Liver (tissue), 9 donors: ENCODE results near the gene SNRNP70. TPM values are rescaled to one million over a fixed set of nuclear protein-coding genes. Genes with fewer than 3 reads are reported as not detected.

Experiments used
- DNase-seq: peaks from one replicate; pipeline ENCODE4 v3.0.0-alpha.2; 2017; ENCODE audit warnings: low spot score
- H3K27ac ChIP-seq, 2 donors: one replicate each; pipeline ENCODE4 v1.7.0; 2013; ENCODE audit warnings: inconsistent platforms in 2 of 2, low read length in 2 of 2, control low read depth in 1 of 2, low read depth in 1 of 2, mild to moderate bottlenecking in 1 of 2
- H3K27me3 ChIP-seq, 4 donors: one replicate each; pipeline versions ENCODE4 v1.6.1 to v1.7.0; 2013; ENCODE audit warnings: low read length in 3 of 4, inconsistent platforms in 1 of 4, mild to moderate bottlenecking in 1 of 4, moderate library complexity in 1 of 4; ENCODE audit not compliant: control insufficient read depth in 4 of 4, insufficient read depth in 4 of 4
- H3K36me3 ChIP-seq, 4 donors: one replicate each; pipeline versions ENCODE4 v1.6.1 to v1.7.0; 2013; ENCODE audit warnings: low read length in 3 of 4, mild to moderate bottlenecking in 3 of 4, low read depth in 1 of 4, moderate library complexity in 1 of 4; ENCODE audit not compliant: control insufficient read depth in 4 of 4, insufficient read depth in 3 of 4
- H3K4me1 ChIP-seq, 4 donors: one replicate each; pipeline versions ENCODE4 v1.6.1 to v1.7.0; 2013; ENCODE audit warnings: low read length in 3 of 4, mild to moderate bottlenecking in 3 of 4, moderate library complexity in 1 of 4; ENCODE audit not compliant: control insufficient read depth in 4 of 4, insufficient read depth in 4 of 4
- H3K4me3 ChIP-seq, 3 donors: one replicate each; pipeline versions ENCODE4 v1.6.1 to v1.7.0; 2013; ENCODE audit warnings: low read length in 3 of 3, control low read depth in 1 of 3, low read depth in 1 of 3, mild to moderate bottlenecking in 1 of 3
- H3K9ac ChIP-seq, 2 donors: one replicate each; pipeline ENCODE4 v1.7.0; 2013; ENCODE audit warnings: low read length in 2 of 2, mild to moderate bottlenecking in 2 of 2, moderate library complexity in 2 of 2, control low read depth in 1 of 2, low read depth in 1 of 2
- H3K9me3 ChIP-seq, 4 donors: one replicate each; pipeline versions ENCODE4 v1.6.1 to v1.7.0; 2013; ENCODE audit warnings: low read length in 3 of 4; ENCODE audit not compliant: control insufficient read depth in 4 of 4
- ATF3 ChIP-seq: IDR thresholded peaks from 2 replicates; pipeline ENCODE4 v1.6.1; 2016; ENCODE audit warnings: antibody characterized with exemption
- CTCF ChIP-seq: fragments of 150-350 bp; IDR thresholded peaks from 2 replicates; pipeline ENCODE4 v1.5.1; 2017; ENCODE audit warnings: improper control_type of control experiment, low read depth, low read length; ENCODE audit not compliant: missing input control
- EGR1 ChIP-seq, 2 donors: IDR thresholded peaks; 2 replicates each; pipeline ENCODE4 v1.6.1; 2016 to 2018; ENCODE audit warnings: antibody characterized with exemption in 2 of 2, low read depth in 2 of 2
- FOXA1 ChIP-seq: IDR thresholded peaks from 2 replicates; pipeline ENCODE4 v1.6.1; 2016; ENCODE audit warnings: antibody characterized with exemption
- FOXA2 ChIP-seq: IDR thresholded peaks from 2 replicates; pipeline ENCODE4 v1.6.1; 2016; ENCODE audit warnings: antibody characterized with exemption
- GABPA ChIP-seq, 2 donors: IDR thresholded peaks in 1 of 2; conservative IDR thresholded peaks in 1 of 2; 2 replicates each; pipeline ENCODE4 v1.6.1; 2016; ENCODE audit warnings: antibody characterized with exemption in 2 of 2, mild to moderate bottlenecking in 1 of 2, moderate library complexity in 1 of 2
- HNF4A ChIP-seq, 2 donors: conservative IDR thresholded peaks; 2 replicates each; pipeline ENCODE4 v1.6.1; 2016; ENCODE audit warnings: antibody characterized with exemption in 2 of 2, mild to moderate bottlenecking in 2 of 2
- HNF4G ChIP-seq: IDR thresholded peaks from 2 replicates; pipeline ENCODE4 v1.6.1; 2016; ENCODE audit warnings: antibody characterized with exemption
- RAD21 ChIP-seq, 2 donors: IDR thresholded peaks; 2 replicates each; pipeline ENCODE4 v1.6.1; 2016; ENCODE audit warnings: antibody characterized with exemption in 2 of 2, mild to moderate bottlenecking in 2 of 2
- REST ChIP-seq: IDR thresholded peaks from 2 replicates; pipeline ENCODE4 v1.6.1; 2016; ENCODE audit warnings: antibody characterized with exemption, mild to moderate bottlenecking
- RXRA ChIP-seq, 2 donors: IDR thresholded peaks; 2 replicates each; pipeline ENCODE4 v1.6.1; 2017 to 2018; ENCODE audit warnings: antibody characterized with exemption in 2 of 2, mild to moderate bottlenecking in 1 of 2
- TAF1 ChIP-seq: conservative IDR thresholded peaks from 2 replicates; pipeline ENCODE4 v1.6.1; 2016; ENCODE audit warnings: antibody characterized with exemption, mild to moderate bottlenecking
- YY1 ChIP-seq: IDR thresholded peaks from 2 replicates; pipeline ENCODE4 v1.6.1; 2016; ENCODE audit warnings: antibody characterized with exemption, mild to moderate bottlenecking
- ZBTB33 ChIP-seq: IDR thresholded peaks from 2 replicates; pipeline ENCODE4 v1.6.1; 2016; ENCODE audit warnings: antibody characterized with exemption
- WGBS: extraction: QIAGEN DNeasy Blood & Tissue Kit; methylation state at CpG from one replicate; pipeline ENCODE4 v1.1.7; 2013; 5-methylcytosine and 5-hydroxymethylcytosine counted together
- polyA plus RNA-seq, 2 donors: library from polyadenylated mRNA; stranded (reverse) in 1 of 2; unstranded in 1 of 2; fragments of 200-250 nt in 1 of 2; fragments of >200 nt in 1 of 2; fragmentation: Nextera tagmentation in 1 of 2; extraction: Ambion mirVana in 1 of 2; gene quantifications; one replicate each; pipeline versions ENCODE4 v1.2.1 to v1.2.3, GENCODE V29; 2013 to 2015
- total RNA-seq, 2 donors: library from RNA; depleted of rRNA; stranded (reverse); fragments of >200 nt; gene quantifications; one replicate each; pipeline ENCODE4 v1.2.3, GENCODE V29; 2014
- donor health status: healthy.
- donor health status: healthy.
- donor health status: healthy.
- donor health status: healthy.
- donor health status: healthy.

SNRNP70 gene
- total and polyA plus RNA-seq, 4 donors = 34.2 to 166 (median 94.8) TPM

- H3K27ac ChIP-seq = no peak overlapping the region
- H3K4me3 ChIP-seq = no peak overlapping the region
- no peaks in the 10 kb centered on the region for H3K27me3 ChIP-seq
- H3K9ac ChIP-seq = no peak overlapping the region
- WGBS = 86% methylated on average over 23 of the region's 23 CpGs
- no peak for DNase-seq
- no peak for TF ChIP-seq ZBTB33
- TF ChIP-seq FOXA2 = no peak
- no peak for TF ChIP-seq GABPA (IDR thresholded peaks at IDR 0.05 in 1 of 2, conservative IDR thresholded peaks at IDR 0.05 in 1 of 2)
- TF ChIP-seq CTCF = no peak
- TF ChIP-seq TAF1 = no peak
- TF ChIP-seq YY1 = no peak
- TF ChIP-seq REST = no peak
- TF ChIP-seq ATF3 = no peak
- TF ChIP-seq RXRA (IDR thresholded peaks at IDR 0.05) = no peak
- peaks cover 2 to 24% (median 18%) of the 10 kb centered on the region in 4 donors for H3K4me1 ChIP-seq
- H3K9me3 ChIP-seq = no peaks in the 10 kb centered on the region
- H3K36me3 ChIP-seq = peaks cover 21 to 60% (median 44%) of the 10 kb centered on the region in 4 donors
Observed at GRCh38 chr19:49094505-49095482, 9.5 kb downstream of the SNRNP70 start.

- Histone ChIP-seq H3K36me3 (peaks cover 16 to 59% (median 35%) of the 10 kb centered on the region in 4 donors), H3K27ac (no peak overlapping the region), H3K9me3 (no peaks in the 10 kb centered on the region), H3K4me3 (no peak overlapping the region), H3K4me1 (peaks cover 2 to 25% (median 19%) of the 10 kb centered on the region in 4 donors), H3K9ac (no peak overlapping the region), H3K27me3 (no peaks in the 10 kb centered on the region)
- peak; percentile 79 for DNase-seq
- WGBS = 46% methylated on average over 8 of the region's 8 CpGs
- TF ChIP-seq RAD21 (IDR thresholded peaks at IDR 0.05) (peak; percentile 93 to 95), CTCF (peak; percentile 99), HNF4G (no peak), HNF4A (conservative IDR thresholded peaks at IDR 0.05) (no peak), FOXA1 (no peak), FOXA2 (no peak), REST (no peak), EGR1 (IDR thresholded peaks at IDR 0.05; ENCODE audit: low read depth in 2 of 2) (no peak)
Observed at GRCh38 chr19:49097453-49098288, 12.4 kb downstream of the SNRNP70 start.
